Measurements from ENCODE around the gene NRIP1. TPM values are rescaled to one million over a fixed set of nuclear protein-coding genes. Genes with fewer than 3 reads are reported as not detected.

NRIP1 gene
- total and polyA plus RNA-seq, 9 of the 15 experiments (the other 6 are each of a cell fraction or from before 2014, with no cell fraction given): 4.3 to 42.8 (median 19.6) TPM

- DNase-seq (ENCODE audit: extremely low read depth in 1 of 4, low spot score in 3 of 4): no peak
- ChIA-PET CTCF (ENCODE audit: low intra/inter-chr PET ratio) (no interaction called here), POLR2A (interaction anchor here (0.6 kb wide), 1 partner anchor 9 kb away, joined by 3 read pairs; no protein-coding TSS in a partner anchor)
- Histone ChIP-seq H3K9ac (ENCODE audit: insufficient read depth in 1 of 2, low read depth in 2 of 2, low read length in 2 of 2) (no peak overlapping the region), H2AFZ (ENCODE audit: low read depth, low read length) (no peak overlapping the region), H3K79me2 (ENCODE audit: control insufficient read depth, insufficient read depth, low read length) (no peaks in the 10 kb centered on the region), H3K27ac (ENCODE audit: extremely low read depth, low read depth, low read length) (no peak overlapping the region), H3K27me3 (ENCODE audit: control insufficient read depth in 2 of 2, insufficient read depth in 2 of 2, low read length in 2 of 2) (no peaks in the 10 kb centered on the region), H3K36me3 (ENCODE audit: control insufficient read depth, insufficient read depth, low read length) (no peaks in the 10 kb centered on the region), H3K4me2 (ENCODE audit: insufficient read depth, low read length) (no peak overlapping the region), H4K20me1 (replicated peaks; ENCODE audit: control insufficient read depth, insufficient read depth, low read length) (no peaks in the 10 kb centered on the region), H3K4me3 (no peak overlapping the region), H3K4me1 (replicated peaks in 1 of 2; ENCODE audit: control insufficient read depth in 2 of 2, insufficient read depth in 2 of 2, low read length in 2 of 2) (no peaks in the 10 kb centered on the region; a peak in 1 of 5 replicates), H3K9me1 (ENCODE audit: control insufficient read depth, insufficient read depth, low read length) (no peaks in the 10 kb centered on the region), H3K9me3 (replicated peaks; ENCODE audit: control insufficient read depth, insufficient read depth, low read depth, low read length) (no peaks in the 10 kb centered on the region)
- no TSS peak for BruUV-seq (replicated peaks)
- no peak for TF ChIP-seq FOXJ3 (CRISPR knock-in tag; IDR thresholded peaks at IDR 0.05)
- TF ChIP-seq STAT5B (CRISPR knock-in tag; IDR thresholded peaks at IDR 0.05): no peak
- no peak for TF ChIP-seq ZFPM2 (CRISPR knock-in tag; IDR thresholded peaks at IDR 0.05)
- no peak for TF ChIP-seq ZNF830 (CRISPR knock-in tag; IDR thresholded peaks at IDR 0.05)
- TF ChIP-seq RFX5 (IDR thresholded peaks at IDR 0.05; ENCODE audit: low read depth, low read length): no peak
- no peak for TF ChIP-seq CLOCK (CRISPR knock-in tag; IDR thresholded peaks at IDR 0.05; ENCODE audit: borderline replicate concordance)
- TF ChIP-seq SIN3A (IDR thresholded peaks at IDR 0.05; ENCODE audit: borderline replicate concordance in 2 of 2, control insufficient read depth in 1 of 2, low read depth in 2 of 2, low read length in 2 of 2): no peak
- TF ChIP-seq ZNF316 (IDR thresholded peaks at IDR 0.05): no peak
- TF ChIP-seq POLR2A (conservative IDR thresholded peaks at IDR 0.05): no peak
- no peak for TF ChIP-seq BCLAF1 (IDR thresholded peaks at IDR 0.05; ENCODE audit: borderline replicate concordance in 1 of 2, control insufficient read depth in 1 of 2, low read depth in 2 of 2, low read length in 1 of 2)
- TF ChIP-seq MLLT1 (IDR thresholded peaks at IDR 0.05): no peak
- TF ChIP-seq PCBP2 (IDR thresholded peaks at IDR 0.05; ENCODE audit: low read depth, low read length, poor library complexity, severe bottlenecking): no peak
- no peak for TF ChIP-seq HNRNPH1 (optimal IDR thresholded peaks at IDR 0.05; ENCODE audit: low read depth, low read length)
- TF ChIP-seq GATAD2B (IDR thresholded peaks at IDR 0.05; ENCODE audit: borderline replicate concordance): no peak
- ATAC-seq: no peak
- intact Hi-C loops (cut with micrococcal nuclease): no loop called here
- FAIRE-seq: no peak
- WGBS (ENCODE audit: insufficient coverage, low coverage, missing lambda C conversion rate): 37% methylated on average over 3 of the region's 3 CpGs
- in situ Hi-C loops (cut with MboI): no loop called here
Measured at GRCh38 chr21:14926186-14926585, 138.6 kb downstream of the NRIP1 start.

Data from K562 (cell line).